Measurements from ENCODE around the gene SEC31A. TPM values are rescaled to one million over a fixed set of nuclear protein-coding genes. Genes with fewer than 3 reads are reported as not detected.

SEC31A gene
- total RNA-seq, 1 experiment from 2014 or later, result 128 TPM

- Histone ChIP-seq H4K5ac (ENCODE audit: insufficient read length, low read depth, low read length) (no peak overlapping the region), H4K20me1 (ENCODE audit: control insufficient read depth, insufficient read depth, insufficient read length) (no peaks in the 10 kb centered on the region), H2BK120ac (ENCODE audit: low read depth, low read length, poor library complexity, severe bottlenecking) (no peak overlapping the region), H2AFZ (ENCODE audit: low read length) (no peak overlapping the region), H2BK15ac (ENCODE audit: low read depth, low read length) (no peak overlapping the region), H3K27ac (ENCODE audit: insufficient read length, low read depth, low read length) (no peak overlapping the region), H3K79me2 (ENCODE audit: insufficient read depth, low read length) (no peaks in the 10 kb centered on the region), H2BK5ac (ENCODE audit: insufficient read length, low read length) (no peak overlapping the region), H3K27me3 (ENCODE audit: insufficient read depth, low read length) (no peaks in the 10 kb centered on the region), H3K18ac (ENCODE audit: insufficient read length, low read depth, low read length) (no peak overlapping the region), H3K4me2 (ENCODE audit: insufficient read depth, insufficient read length, low read length) (no peak overlapping the region), H3K79me1 (ENCODE audit: insufficient read depth, low read depth, low read length, poor library complexity, severe bottlenecking) (no peaks in the 10 kb centered on the region), H3K4ac (ENCODE audit: low read depth, low read length) (no peak overlapping the region), H3K4me1 (ENCODE audit: insufficient read depth, low read length) (no peaks in the 10 kb centered on the region), H3K9ac (ENCODE audit: extremely low read depth, insufficient read length, low read length) (no peak overlapping the region), H4K8ac (replicated peaks; ENCODE audit: insufficient read length, low read depth, low read length) (no peak overlapping the region), H3K23ac (ENCODE audit: insufficient read length, low read depth, low read length) (no peak overlapping the region), H3K9me3 (ENCODE audit: control insufficient read depth, low read depth, low read length) (no peaks in the 10 kb centered on the region), H2BK20ac (ENCODE audit: low read depth, low read length, poor library complexity, severe bottlenecking) (no peak overlapping the region), H3K23me2 (ENCODE audit: insufficient read length, low read depth, low read length, poor library complexity, severe bottlenecking) (no peaks in the 10 kb centered on the region), H3T11ph (ENCODE audit: low read length) (no peak overlapping the region), H3K14ac (ENCODE audit: insufficient read depth, low read length) (no peak overlapping the region), H3K56ac (ENCODE audit: insufficient read length, low read depth, low read length) (no peak overlapping the region), H4K91ac (ENCODE audit: insufficient read length, low read depth, low read length) (no peak overlapping the region), H2AK5ac (ENCODE audit: insufficient read length, low read length) (no peak overlapping the region), H2BK12ac (ENCODE audit: insufficient read length, low read depth, low read length) (no peak overlapping the region)
- DNase-seq, result no peak
- Mint-ChIP-seq H3K27ac (peak overlapping the region in 1 of 3 experiments; percentile 34; a peak in 1 of 7 replicates), H3K4me1 (no peaks in the 10 kb centered on the region), H3K4me3 (no peak overlapping the region), H3K27me3 (ENCODE audit: low read depth) (no peaks in the 10 kb centered on the region), H3K9me3 (no peaks in the 10 kb centered on the region), H3K36me3 (ENCODE audit: insufficient read depth in 1 of 3, low read depth in 3 of 3) (peaks cover 38 to 81% (median 81%) of the 10 kb centered on the region in 3 experiments)
- TF ChIP-seq, protein P1, sequence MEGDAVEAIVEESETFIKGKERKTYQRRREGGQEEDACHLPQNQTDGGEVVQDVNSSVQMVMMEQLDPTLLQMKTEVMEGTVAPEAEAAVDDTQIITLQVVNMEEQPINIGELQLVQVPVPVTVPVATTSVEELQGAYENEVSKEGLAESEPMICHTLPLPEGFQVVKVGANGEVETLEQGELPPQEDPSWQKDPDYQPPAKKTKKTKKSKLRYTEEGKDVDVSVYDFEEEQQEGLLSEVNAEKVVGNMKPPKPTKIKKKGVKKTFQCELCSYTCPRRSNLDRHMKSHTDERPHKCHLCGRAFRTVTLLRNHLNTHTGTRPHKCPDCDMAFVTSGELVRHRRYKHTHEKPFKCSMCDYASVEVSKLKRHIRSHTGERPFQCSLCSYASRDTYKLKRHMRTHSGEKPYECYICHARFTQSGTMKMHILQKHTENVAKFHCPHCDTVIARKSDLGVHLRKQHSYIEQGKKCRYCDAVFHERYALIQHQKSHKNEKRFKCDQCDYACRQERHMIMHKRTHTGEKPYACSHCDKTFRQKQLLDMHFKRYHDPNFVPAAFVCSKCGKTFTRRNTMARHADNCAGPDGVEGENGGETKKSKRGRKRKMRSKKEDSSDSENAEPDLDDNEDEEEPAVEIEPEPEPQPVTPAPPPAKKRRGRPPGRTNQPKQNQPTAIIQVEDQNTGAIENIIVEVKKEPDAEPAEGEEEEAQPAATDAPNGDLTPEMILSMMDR (conservative IDR thresholded peaks at IDR 0.05), result no peak
- no CpG with 5 or more reads among the region's 5 CpGs for WGBS (ENCODE audit: extremely low coverage, insufficient read length, low lambda C conversion rate)
Observed at GRCh38 chr4:82823062-82823461, 67.9 kb downstream of the SEC31A start.

Data from H9 (cell line).